ENCODE data around the gene TIMM13.
"Not testable (repeated sequence)": the region's sequence is repeated elsewhere in the genome, so short reads cannot be mapped to it uniquely, and the experiment has no call there.

Gene TIMM13

GRCh38 chr19:2413159-2413558 is 14.2 kb downstream of the TIMM13 start:
- DNase-seq, result no peak

GRCh38 chr19:2412449-2412848 is 14.9 kb downstream of the TIMM13 start:
- DNase-seq, result peak; percentile 23

GRCh38 chr19:2411709-2412108 is 15.7 kb downstream of the TIMM13 start:
- no peak for DNase-seq

GRCh38 chr19:2410023-2410422 is 17.4 kb downstream of the TIMM13 start:
- DNase-seq, result no peak

GRCh38 chr19:2409352-2409912 is 18.0 kb downstream of the TIMM13 start:
- DNase-seq, result no peak

GRCh38 chr19:2408247-2408646 is 19.1 kb downstream of the TIMM13 start:
- no peak for DNase-seq

- no peak for DNase-seq
These were observed 27.8 kb downstream of the TIMM13 start for GRCh38 chr19:2399582-2399981.

- DNase-seq, result no peak
These were observed 28.6 kb downstream of the TIMM13 start for GRCh38 chr19:2398735-2399305.

- DNase-seq, result not testable (repeated sequence)
These were observed 30.2 kb downstream of the TIMM13 start for GRCh38 chr19:2397173-2397572.

- DNase-seq, result not testable (repeated sequence)
These were observed 32.0 kb downstream of the TIMM13 start for GRCh38 chr19:2395293-2395829.

GRCh38 chr19:2394442-2395292 is 32.7 kb downstream of the TIMM13 start:
- peak; percentile 83 for DNase-seq

- DNase-seq, result no peak
These were observed 33.3 kb downstream of the TIMM13 start for GRCh38 chr19:2394054-2394441.

GRCh38 chr19:2392899-2393298 is 34.5 kb downstream of the TIMM13 start:
- not testable (repeated sequence) for DNase-seq

- DNase-seq, result no peak
These were observed 35.0 kb downstream of the TIMM13 start for GRCh38 chr19:2392366-2392765.

- DNase-seq, result peak; percentile 79
These were observed 36.2 kb downstream of the TIMM13 start for GRCh38 chr19:2391118-2391725.

GRCh38 chr19:2389594-2389993 is 37.8 kb downstream of the TIMM13 start:
- DNase-seq, result no peak

- DNase-seq, result no peak
These were observed 39.8 kb downstream of the TIMM13 start for GRCh38 chr19:2387367-2388288.

GRCh38 chr19:2385053-2385721 is 42.2 kb downstream of the TIMM13 start:
- DNase-seq, result no peak

GRCh38 chr19:2382530-2383222 is 44.7 kb downstream of the TIMM13 start:
- no peak for DNase-seq

- DNase-seq, result no peak
These were observed 46.1 kb downstream of the TIMM13 start for GRCh38 chr19:2381148-2381820.

GRCh38 chr19:2380567-2380966 is 46.8 kb downstream of the TIMM13 start:
- no peak for DNase-seq
